PC-3 (cell line): ENCODE results near the gene CCL24.

ENCODE experiments used
- CTCF ChIP-seq: fragments of 300-600 bp; sonication (generic); conservative IDR thresholded peaks from 2 replicates; pipeline ENCODE4 v1.5.1; 2017; ENCODE audit warnings: antibody characterized with exemption, low read depth, mild to moderate bottlenecking, low read length
- EZH2 ChIP-seq: fragments of 300-600 bp; sonication (generic); IDR thresholded peaks from one replicate; pipeline ENCODE4 v1.6.1; 2017; ENCODE audit warnings: antibody characterized with exemption, mild to moderate bottlenecking, low read length; ENCODE audit not compliant: unreplicated experiment

GRCh38 chr7:75847707-75848106 lies 34.1 kb upstream of the CCL24 start:
- TF ChIP-seq CTCF = no peak
- no peak for TF ChIP-seq EZH2
